H1 (cell line): ENCODE data around the gene CAMKMT. TPM values are rescaled to one million over a fixed set of nuclear protein-coding genes. Genes with fewer than 3 reads are reported as not detected.
A peak's percentile ranks its signal among the peaks of the same experiment; 100 is the strongest.

Experiments
- CTCF ChIA-PET: fragments of 300-600 bp; sonication (Branson Sonifier 250); formaldehyde crosslinking; loops from one replicate; lab custom pipeline; 2021; ENCODE audit not compliant: partially characterized antibody; lab: Charles Lee
- POLR2A ChIA-PET: fragments of 300-600 bp; sonication (Branson Sonifier 250); formaldehyde crosslinking; loops from one replicate; lab custom pipeline; 2021; ENCODE audit warnings: inconsistent platforms; ENCODE audit not compliant: partially characterized antibody; lab: Charles Lee
- DNase-seq, 2 experiments: peaks; one replicate each; pipeline versions ENCODE4 v3.0.0 to v3.0.0-alpha.2; 2010 to 2022; ENCODE audit warnings: low spot score in 2 of 2, low read depth in 1 of 2, mixed read lengths in 1 of 2
- FAIRE-seq: peaks from 2 replicates; lab custom pipeline; 2011; peaks lifted over from hg19 to GRCh38; lab: Jason Lieb, UNC
- H2AFZ ChIP-seq: 2 replicates; pipeline ENCODE4 v1.8.1; 2012; ENCODE audit warnings: low read length, inconsistent platforms
- H2AK5ac ChIP-seq: 2 replicates; pipeline ENCODE4 v1.6.1; 2013; ENCODE audit warnings: low read depth, low read length
- H2BK120ac ChIP-seq: replicated peaks from 2 replicates; pipeline ENCODE3; 2013; ENCODE audit warnings: low read depth, low read length, inconsistent platforms
- H2BK12ac ChIP-seq: 2 replicates; pipeline ENCODE4 v1.6.1; 2013; ENCODE audit warnings: low read depth, low read length
- H2BK15ac ChIP-seq: 2 replicates; pipeline ENCODE4 v1.6.1; 2013; ENCODE audit warnings: low read length
- H2BK20ac ChIP-seq: 2 replicates; pipeline ENCODE4 v1.6.1; 2013; ENCODE audit warnings: low read length
- H2BK5ac ChIP-seq: 2 replicates; pipeline ENCODE4 v1.6.1; 2013; ENCODE audit warnings: low read depth, low read length
- H3K14ac ChIP-seq: 2 replicates; pipeline ENCODE4 v1.6.1; 2013; ENCODE audit warnings: inconsistent platforms; ENCODE audit not compliant: insufficient read length
- H3K18ac ChIP-seq: 2 replicates; pipeline ENCODE4 v1.6.1; 2013; ENCODE audit warnings: low read length; ENCODE audit errors: extremely low read depth
- H3K23ac ChIP-seq: 2 replicates; pipeline ENCODE4 v1.6.1; 2013; ENCODE audit warnings: inconsistent platforms; ENCODE audit not compliant: insufficient read length
- H3K23me2 ChIP-seq: 2 replicates; pipeline ENCODE4 v1.6.1; 2013; ENCODE audit warnings: low read depth, low read length
- H3K27ac ChIP-seq: 2 replicates; pipeline ENCODE4 v1.6.1; 2011; ENCODE audit warnings: low read depth, low read length, inconsistent platforms
- H3K27me3 ChIP-seq, 4 experiments: replicated peaks in 1 of 4; 1 replicate in 1 of 4; 2 replicates in 3 of 4; pipeline versions ENCODE4 v1.6.1 to v1.8.1; 2011 to 2013; ENCODE audit warnings: low read length in 3 of 4, mild to moderate bottlenecking in 3 of 4, inconsistent platforms in 2 of 4, mixed read lengths in 2 of 4, moderate library complexity in 1 of 4; ENCODE audit not compliant: control insufficient read depth in 3 of 4, insufficient read depth in 3 of 4; ENCODE audit errors: extremely low read depth in 1 of 4
- H3K36me3 ChIP-seq, 4 experiments: 2 replicates each; pipeline versions ENCODE4 v1.6.1 to v1.8.1; 2011 to 2013; ENCODE audit warnings: mild to moderate bottlenecking in 4 of 4, low read length in 3 of 4, moderate library complexity in 2 of 4, control low read depth in 1 of 4, inconsistent platforms in 1 of 4; ENCODE audit not compliant: insufficient read depth in 4 of 4, control insufficient read depth in 2 of 4
- H3K4ac ChIP-seq: replicated peaks from 2 replicates; pipeline ENCODE3; 2013; ENCODE audit warnings: low read length, low read depth, mixed read lengths, inconsistent platforms; ENCODE audit not compliant: insufficient read length
- H3K4me1 ChIP-seq, 4 experiments: replicated peaks in 1 of 4; 1 replicate in 1 of 4; 2 replicates in 3 of 4; pipeline versions ENCODE4 v1.6.1 to v1.8.1; 2011 to 2013; ENCODE audit warnings: low read length in 3 of 4, inconsistent platforms in 2 of 4, mixed read lengths in 1 of 4; ENCODE audit not compliant: insufficient read depth in 4 of 4, control insufficient read depth in 3 of 4
- H3K4me2 ChIP-seq, 2 experiments: 2 replicates each; pipeline versions ENCODE4 v1.6.1 to v1.8.1; 2011 to 2013; ENCODE audit warnings: low read depth in 2 of 2, low read length in 2 of 2, control low read depth in 1 of 2, inconsistent platforms in 1 of 2, mild to moderate bottlenecking in 1 of 2; ENCODE audit not compliant: insufficient read depth in 1 of 2
- H3K4me3 ChIP-seq, 4 experiments: fragments of 200-600, 300-600 bp in 1 of 4; sonication (generic), shearing (Covaris generic), sonication (Bioruptor Twin) in 1 of 4; 2 replicates each; pipeline versions ENCODE4 v1.5.1 to v1.8.1; 2011 to 2016; ENCODE audit warnings: low read length in 4 of 4, low read depth in 3 of 4, control low read depth in 2 of 4, inconsistent platforms in 2 of 4, mild to moderate bottlenecking in 2 of 4, mixed read lengths in 1 of 4, moderate library complexity in 1 of 4; ENCODE audit not compliant: insufficient read depth in 2 of 4; ENCODE audit errors: extremely low read depth in 1 of 4
- H3K56ac ChIP-seq: replicated peaks from 2 replicates; pipeline ENCODE3; 2013; ENCODE audit warnings: low read depth, mild to moderate bottlenecking, mixed read lengths, low read length, inconsistent platforms; ENCODE audit not compliant: insufficient read length
- H3K79me1 ChIP-seq: 2 replicates; pipeline ENCODE4 v1.6.1; 2013; ENCODE audit warnings: low read depth, low read length, control low read depth
- H3K79me2 ChIP-seq, 2 experiments: 2 replicates each; pipeline versions ENCODE4 v1.6.1 to v1.8.1; 2012 to 2013; ENCODE audit warnings: low read length in 2 of 2, mild to moderate bottlenecking in 2 of 2, inconsistent platforms in 1 of 2; ENCODE audit not compliant: insufficient read depth in 2 of 2, control insufficient read depth in 1 of 2
- H3K9ac ChIP-seq, 4 experiments: replicated peaks in 1 of 4; 1 replicate in 1 of 4; 2 replicates in 3 of 4; pipeline versions ENCODE4 v1.6.1 to v1.8.1; 2011 to 2013; ENCODE audit warnings: low read depth in 3 of 4, low read length in 3 of 4, control low read depth in 2 of 4, mild to moderate bottlenecking in 2 of 4, moderate library complexity in 2 of 4, inconsistent platforms in 1 of 4; ENCODE audit errors: extremely low read depth in 1 of 4
- H3K9me3 ChIP-seq, 2 experiments: 2 replicates each; pipeline versions ENCODE4 v1.6.1 to v1.8.1; 2012 to 2013; ENCODE audit warnings: mild to moderate bottlenecking in 2 of 2, moderate library complexity in 2 of 2, control low read depth in 1 of 2, inconsistent platforms in 1 of 2, low read depth in 1 of 2, low read length in 1 of 2, mixed read lengths in 1 of 2; ENCODE audit not compliant: insufficient read depth in 2 of 2
- H4K20me1 ChIP-seq, 2 experiments: replicated peaks in 1 of 2; 2 replicates each; pipeline versions ENCODE3 to v1.8.1; 2011 to 2013; ENCODE audit warnings: inconsistent platforms in 2 of 2, low read length in 2 of 2, mild to moderate bottlenecking in 1 of 2; ENCODE audit not compliant: insufficient read depth in 2 of 2, control insufficient read depth in 1 of 2
- H4K5ac ChIP-seq: 2 replicates; pipeline ENCODE4 v1.6.1; 2013; ENCODE audit warnings: low read length, low read depth, mixed read lengths, inconsistent platforms; ENCODE audit not compliant: insufficient read length
- H4K8ac ChIP-seq: 2 replicates; pipeline ENCODE4 v1.8.0; 2013; ENCODE audit warnings: mild to moderate bottlenecking, moderate library complexity, low read length, inconsistent platforms; ENCODE audit not compliant: insufficient read depth; ENCODE audit errors: extremely low read depth
- H4K91ac ChIP-seq: replicated peaks from 2 replicates; pipeline ENCODE3; 2013; ENCODE audit warnings: low read length, mixed read lengths, inconsistent platforms; ENCODE audit not compliant: insufficient read length
- ATF3 ChIP-seq: IDR thresholded peaks from 2 replicates; pipeline ENCODE4 v1.6.1; 2011; ENCODE audit warnings: low read depth, mild to moderate bottlenecking, low read length; ENCODE audit not compliant: insufficient read depth
- GABPA ChIP-seq: IDR thresholded peaks from 2 replicates; pipeline ENCODE4 v1.6.1; 2011; ENCODE audit warnings: mild to moderate bottlenecking, low read length, moderate library complexity, borderline replicate concordance; ENCODE audit not compliant: insufficient read depth
- MAX ChIP-seq: IDR thresholded peaks from 2 replicates; pipeline ENCODE4 v1.6.1; 2012; ENCODE audit warnings: inconsistent platforms
- TAF1 ChIP-seq: IDR thresholded peaks from 2 replicates; pipeline ENCODE4 v1.6.1; 2011; ENCODE audit warnings: mild to moderate bottlenecking, low read depth, low read length
- WGBS, 2 experiments: shearing (Covaris generic) in 1 of 2; methylation state at CpG; one replicate each; pipeline versions ENCODE4 v1.1.6 to v1.1.7; 2013 to 2015; ENCODE audit warnings: low lambda C conversion rate in 2 of 2, mixed read lengths in 2 of 2, inconsistent platforms in 1 of 2, low coverage in 1 of 2, missing lambda C conversion rate in 1 of 2; ENCODE audit not compliant: insufficient replicate concordance in 2 of 2, insufficient coverage in 1 of 2, insufficient read length in 1 of 2; ENCODE audit errors: extremely low coverage in 1 of 2, missing lambda C conversion rate in 1 of 2; 5-methylcytosine and 5-hydroxymethylcytosine counted together
- polyA plus RNA-seq, 7 experiments: library from polyadenylated mRNA; depleted of rRNA in 3 of 7; stranded (reverse) in 5 of 7; unstranded in 2 of 7; fragments of >200 nt in 5 of 7; fragments of 200-250 nt in 2 of 7; gene quantifications; 1 replicate in 5 of 7; 2 replicates in 1 of 7; 4 replicates in 1 of 7; pipeline versions ENCODE4 v1.2.1 to v1.2.3, GENCODE V29; 2011 to 2013; ENCODE audit warnings: missing spikeins in 2 of 7, mixed read lengths in 2 of 7
- total RNA-seq: library from RNA; stranded (reverse); fragmentation: NEBNext Ultra II Directional; extraction: Animal tissue kit (Norgen Biotek cat#: 25700); gene quantifications from 2 replicates; pipeline ENCODE4 v1.2.1, GENCODE V29; 2021

Gene CAMKMT
- total and polyA plus RNA-seq, 2 of the 8 experiments (the other 6 are each of a cell fraction or from before 2014, with no cell fraction given): 14.7 to 22.4 TPM

GRCh38 chr2:44796771-44797170 lies 435.0 kb downstream of the CAMKMT start:
- no peak for FAIRE-seq
- TF ChIP-seq MAX (no peak), TAF1 (no peak), GABPA (no peak), ATF3 (no peak)
- TF ChIP-seq, all 59 proteins: peak for 0
- Histone ChIP-seq H2BK20ac (no peak overlapping the region), H3K27ac (no peak overlapping the region), H4K5ac (no peak overlapping the region), H3K4ac (no peak overlapping the region), H3K9me3 (peaks cover under 1 to 2% of the 10 kb centered on the region in 2 experiments; a peak in 2 of 4 replicates), H3K36me3 (peaks cover 0 to 2% (median 0%) of the 10 kb centered on the region in 4 experiments; a peak in 1 of 8 replicates), H3K23me2 (peaks cover 3% of the 10 kb centered on the region; the same call in 1 of the 2 replicates), H3K56ac (no peak overlapping the region), H3K79me2 (no peaks in the 10 kb centered on the region), H3K9ac (no peak overlapping the region), H3K14ac (no peak overlapping the region), H4K91ac (no peak overlapping the region), H3K27me3 (peaks cover 0 to 3% (median 2%) of the 10 kb centered on the region in 4 experiments; a peak in 3 of 7 replicates), H3K4me1 (peaks cover 0 to 16% (median 15%) of the 10 kb centered on the region in 4 experiments; a peak in 6 of 7 replicates), H3K4me2 (no peak overlapping the region), H2BK12ac (no peak overlapping the region), H2BK120ac (no peak overlapping the region), H3K4me3 (no peak overlapping the region), H3K23ac (no peak overlapping the region), H2AK5ac (no peak overlapping the region), H2BK15ac (no peak overlapping the region), H3K79me1 (no peaks in the 10 kb centered on the region), H3K18ac (no peak overlapping the region; the same call in 1 of the 2 replicates), H4K20me1 (no peaks in the 10 kb centered on the region), H4K8ac (no peak overlapping the region), H2BK5ac (no peak overlapping the region), H2AFZ (no peak overlapping the region)
- DNase-seq: peak in 1 of 2 experiments; percentile 30
- WGBS, 2 experiments: 91% methylated on average over 4 of the region's 4 CpGs; no CpG with 5 or more reads in 1 of the 2 experiments
- CTCF ChIA-PET: no interaction called here
- POLR2A ChIA-PET: no interaction called here
